Measurements from ENCODE around the gene DYNC2H1.

GRCh38 chr11:103367650-103368049, 258.4 kb downstream of the DYNC2H1 start:
- TF ChIP-seq, protein P1, sequence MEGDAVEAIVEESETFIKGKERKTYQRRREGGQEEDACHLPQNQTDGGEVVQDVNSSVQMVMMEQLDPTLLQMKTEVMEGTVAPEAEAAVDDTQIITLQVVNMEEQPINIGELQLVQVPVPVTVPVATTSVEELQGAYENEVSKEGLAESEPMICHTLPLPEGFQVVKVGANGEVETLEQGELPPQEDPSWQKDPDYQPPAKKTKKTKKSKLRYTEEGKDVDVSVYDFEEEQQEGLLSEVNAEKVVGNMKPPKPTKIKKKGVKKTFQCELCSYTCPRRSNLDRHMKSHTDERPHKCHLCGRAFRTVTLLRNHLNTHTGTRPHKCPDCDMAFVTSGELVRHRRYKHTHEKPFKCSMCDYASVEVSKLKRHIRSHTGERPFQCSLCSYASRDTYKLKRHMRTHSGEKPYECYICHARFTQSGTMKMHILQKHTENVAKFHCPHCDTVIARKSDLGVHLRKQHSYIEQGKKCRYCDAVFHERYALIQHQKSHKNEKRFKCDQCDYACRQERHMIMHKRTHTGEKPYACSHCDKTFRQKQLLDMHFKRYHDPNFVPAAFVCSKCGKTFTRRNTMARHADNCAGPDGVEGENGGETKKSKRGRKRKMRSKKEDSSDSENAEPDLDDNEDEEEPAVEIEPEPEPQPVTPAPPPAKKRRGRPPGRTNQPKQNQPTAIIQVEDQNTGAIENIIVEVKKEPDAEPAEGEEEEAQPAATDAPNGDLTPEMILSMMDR (IDR thresholded peaks at IDR 0.05), result no peak
- TF ChIP-seq SIN3A (IDR thresholded peaks at IDR 0.05; ENCODE audit: borderline replicate concordance, insufficient read depth, low read depth, low read length) (no peak), TCF7L2 (IDR thresholded peaks at IDR 0.05; ENCODE audit: low read depth, low read length) (no peak), POLR2AphosphoS5 (IDR thresholded peaks at IDR 0.05; ENCODE audit: low read depth, low read length) (no peak)

All from Panc1 (cell line).